Brain pericyte (primary cell): ENCODE results near the gene NKX2-3.

Experiments used
- DNase-seq: peaks from one replicate; pipeline ENCODE4 v3.0.0-alpha.2; 2012; ENCODE audit warnings: low read depth, low spot score

The NKX2-3 gene

GRCh38 chr10:99537989-99538917, 5.5 kb downstream of the NKX2-3 start:
- no peak for DNase-seq

GRCh38 chr10:99539120-99539519, 6.4 kb downstream of the NKX2-3 start:
- no peak for DNase-seq

DNA sequence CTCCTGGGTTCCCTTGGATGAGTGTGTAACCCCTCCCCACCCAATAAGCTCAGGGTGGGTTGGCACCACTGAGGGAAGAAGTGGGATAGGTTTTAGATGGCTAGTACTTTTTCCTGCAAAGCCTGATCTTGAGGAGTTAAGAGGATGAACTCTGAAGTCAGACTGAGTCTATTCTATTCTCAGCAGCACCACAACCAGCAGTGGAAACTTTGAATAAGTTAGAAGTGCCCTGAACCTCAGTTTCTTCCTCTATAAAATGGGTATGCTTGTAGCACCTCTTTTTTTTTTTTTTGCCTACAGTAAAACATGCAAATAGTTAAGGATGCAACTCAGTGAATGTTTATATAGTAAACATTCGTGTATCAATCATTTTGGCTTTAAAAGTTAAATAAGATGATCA, 7.1 kb downstream of the NKX2-3 start:
- DNase-seq = no peak

DNA sequence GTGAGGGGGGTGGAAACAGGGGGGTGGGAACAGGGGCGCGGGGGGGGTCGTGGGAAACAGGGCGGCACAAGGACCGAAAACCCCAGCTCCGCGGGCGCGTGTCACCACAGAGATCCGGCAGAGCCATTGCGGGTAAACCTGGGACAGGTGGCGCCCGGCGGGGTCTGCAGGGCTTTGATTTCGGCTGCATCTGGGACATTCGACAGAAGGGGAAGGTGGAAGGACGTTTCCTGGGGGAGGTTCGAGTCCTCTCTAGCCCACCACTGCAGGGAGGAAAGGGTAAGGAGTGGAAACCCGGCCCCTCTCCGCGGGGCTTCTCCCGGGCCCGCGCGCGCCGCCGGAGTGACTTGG, 7.5 kb downstream of the NKX2-3 start:
- DNase-seq = no peak

GRCh38 chr10:99540657-99541531, 8.2 kb downstream of the NKX2-3 start:
- DNase-seq = no peak

- no peak for DNase-seq
Observed at GRCh38 chr10:99544322-99544721, 11.6 kb downstream of the NKX2-3 start.

- no peak for DNase-seq
Observed at GRCh38 chr10:99548041-99548530, 15.3 kb downstream of the NKX2-3 start.

DNA sequence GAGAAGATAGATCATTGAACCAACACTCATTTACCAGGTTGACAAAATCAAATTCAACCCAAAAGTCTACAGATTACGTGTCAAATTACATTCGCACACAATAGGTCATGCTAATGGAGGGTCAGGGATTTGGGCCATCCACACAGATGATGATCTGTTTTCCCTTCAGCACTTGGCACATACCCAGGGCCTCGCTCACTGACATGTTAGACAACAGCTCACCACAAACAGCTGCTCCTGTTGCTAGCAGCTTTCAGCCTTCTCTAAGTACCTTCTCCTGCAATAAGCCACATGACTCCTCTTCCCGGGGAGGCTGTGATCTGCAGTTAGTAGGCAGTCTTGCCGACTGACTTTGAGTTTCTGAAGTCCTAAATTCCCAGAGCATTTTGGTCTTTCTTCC, 18.4 kb downstream of the NKX2-3 start:
- no peak for DNase-seq

DNA sequence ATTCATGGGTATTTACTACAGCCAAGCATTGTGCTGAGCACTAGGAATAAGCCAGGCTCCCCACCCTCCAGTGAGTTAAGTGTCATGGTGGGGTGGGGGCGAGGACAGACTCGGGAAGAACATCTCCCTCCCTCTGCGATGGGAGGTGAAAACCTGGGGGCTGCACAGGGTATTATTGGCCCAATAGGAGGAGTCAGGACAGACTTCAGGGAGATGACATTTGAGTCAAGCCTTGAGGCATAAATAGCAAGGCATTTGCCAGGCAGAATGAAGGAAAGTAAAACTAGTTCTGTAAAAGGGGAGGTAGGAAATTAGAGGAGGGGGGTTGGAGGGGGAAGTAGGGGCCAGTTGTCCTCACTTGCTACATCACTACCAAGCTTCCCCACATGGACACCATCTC, 18.9 kb downstream of the NKX2-3 start:
- DNase-seq = no peak

DNA sequence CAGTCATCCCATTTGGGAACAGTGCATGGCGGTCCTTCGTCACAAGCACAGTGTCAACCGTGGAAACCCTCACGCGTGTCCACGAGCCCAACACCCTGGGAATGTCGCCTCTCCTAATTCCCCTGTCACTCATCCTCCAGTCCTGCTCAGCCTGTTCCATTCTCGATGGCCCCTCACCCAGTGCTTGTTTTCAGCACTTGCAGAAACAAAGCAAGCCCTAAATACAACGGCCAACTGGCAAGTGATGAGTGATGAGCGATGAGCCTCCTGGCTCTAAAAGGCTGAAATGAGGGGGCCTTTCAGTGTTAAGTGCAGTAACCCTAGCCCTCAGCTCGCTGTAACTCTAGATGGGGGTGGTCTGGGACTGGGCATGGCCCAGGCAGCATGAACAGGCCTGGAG, 22.6 kb downstream of the NKX2-3 start:
- DNase-seq = no peak

- no peak for DNase-seq
Observed at GRCh38 chr10:99555825-99556523, 23.2 kb downstream of the NKX2-3 start.

DNA sequence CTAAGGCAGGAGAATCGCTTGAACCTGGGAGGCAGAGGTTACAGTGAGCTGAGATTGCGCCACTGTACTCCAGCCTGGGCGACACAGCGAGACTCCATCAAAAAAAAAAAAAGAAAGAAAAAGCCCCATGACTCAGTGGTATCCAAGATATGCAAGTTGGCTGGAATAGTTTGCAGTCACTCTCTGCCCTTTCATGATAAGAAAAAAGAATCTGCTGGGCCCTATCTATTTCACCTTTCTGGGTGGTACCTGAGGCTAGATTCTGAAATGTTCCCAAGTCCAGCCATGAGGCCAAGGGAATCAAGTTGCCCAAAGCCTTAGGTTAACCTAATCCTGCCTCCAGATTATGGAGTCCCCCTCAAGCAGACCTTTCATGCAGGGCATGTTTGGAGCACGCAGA, 24.3 kb downstream of the NKX2-3 start:
- DNase-seq = no peak

DNA sequence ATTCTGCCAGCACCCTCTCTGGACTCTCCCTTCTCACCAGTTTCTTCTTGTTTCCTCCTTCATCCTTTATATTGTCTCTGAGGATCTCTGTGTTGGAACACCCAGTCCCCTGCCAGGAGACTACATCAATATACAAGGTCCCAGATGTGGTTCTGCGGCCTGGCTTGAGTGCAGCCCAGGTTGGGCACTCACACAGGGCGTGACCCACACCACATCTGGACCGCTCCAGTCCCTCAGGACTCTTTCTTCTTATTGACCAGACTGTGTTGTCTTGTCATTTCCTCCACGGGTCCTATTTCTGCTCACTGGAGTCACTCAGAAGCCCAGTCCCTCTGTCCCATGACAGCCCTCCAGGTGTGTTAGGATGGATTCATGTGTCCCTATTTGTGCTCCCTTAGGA, 26.0 kb downstream of the NKX2-3 start:
- DNase-seq = no peak

DNA sequence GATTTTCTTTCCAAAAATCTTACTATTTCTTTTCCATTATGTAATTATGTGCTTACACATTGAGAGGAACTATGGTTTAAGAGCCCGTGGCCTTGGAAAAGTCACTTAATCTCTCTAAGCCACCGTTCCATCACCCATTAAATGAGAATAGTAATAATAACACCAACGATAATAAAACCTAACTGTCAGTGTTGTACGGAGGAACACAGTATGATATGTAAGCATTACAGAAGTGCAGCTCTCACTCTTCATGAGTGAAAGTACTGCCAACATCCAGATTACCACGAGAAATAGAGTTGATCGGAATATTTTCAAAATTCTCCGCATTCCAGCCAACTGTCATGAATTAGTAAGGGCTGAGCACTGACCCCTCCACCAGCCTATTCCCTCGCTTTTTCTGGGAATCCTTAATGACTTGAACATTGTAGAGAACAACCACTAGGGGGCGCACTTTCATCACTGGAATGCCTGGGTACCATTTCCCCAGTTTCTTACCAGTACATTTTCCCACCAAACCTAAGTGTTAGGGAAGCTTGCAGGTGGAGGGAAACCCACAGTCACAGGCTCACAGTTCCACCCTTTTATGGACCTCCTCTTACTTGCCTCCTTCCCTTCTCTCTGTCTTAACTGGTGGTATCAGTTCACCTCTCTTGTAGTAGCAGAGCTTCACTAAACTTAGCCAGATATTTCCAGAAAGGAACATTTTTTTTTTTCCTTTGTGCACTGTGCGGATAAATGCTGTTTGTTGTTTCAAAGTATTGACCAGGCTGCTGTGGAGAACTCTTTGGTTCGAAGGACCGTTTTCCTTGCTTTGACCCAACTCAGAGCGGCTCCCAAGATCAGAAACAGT, 27.8 kb downstream of the NKX2-3 start:
- DNase-seq = no peak

DNA sequence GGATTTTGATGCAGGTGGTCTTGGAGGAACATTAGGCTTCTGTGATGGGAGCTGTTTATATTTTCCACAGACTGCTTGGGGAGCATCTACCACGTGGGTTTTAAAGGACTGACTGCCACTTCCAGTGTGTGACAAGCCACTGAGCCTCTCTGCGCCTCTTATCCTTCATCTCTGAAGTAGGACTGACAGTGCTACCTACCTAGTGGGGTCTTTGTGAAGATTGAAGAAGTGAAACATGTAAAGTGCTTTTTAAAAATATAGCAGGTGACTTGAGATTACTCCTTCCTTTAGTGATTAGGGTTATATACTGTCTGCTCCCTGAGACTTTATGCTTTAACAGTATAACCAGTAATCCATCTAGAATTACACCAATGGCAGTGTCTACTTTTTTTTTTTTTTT, 29.9 kb downstream of the NKX2-3 start:
- no peak for DNase-seq

- DNase-seq = no peak
Observed at GRCh38 chr10:99564361-99564760, 31.6 kb downstream of the NKX2-3 start.

- DNase-seq = no peak
Observed at GRCh38 chr10:99565166-99565565, 32.4 kb downstream of the NKX2-3 start.

DNA sequence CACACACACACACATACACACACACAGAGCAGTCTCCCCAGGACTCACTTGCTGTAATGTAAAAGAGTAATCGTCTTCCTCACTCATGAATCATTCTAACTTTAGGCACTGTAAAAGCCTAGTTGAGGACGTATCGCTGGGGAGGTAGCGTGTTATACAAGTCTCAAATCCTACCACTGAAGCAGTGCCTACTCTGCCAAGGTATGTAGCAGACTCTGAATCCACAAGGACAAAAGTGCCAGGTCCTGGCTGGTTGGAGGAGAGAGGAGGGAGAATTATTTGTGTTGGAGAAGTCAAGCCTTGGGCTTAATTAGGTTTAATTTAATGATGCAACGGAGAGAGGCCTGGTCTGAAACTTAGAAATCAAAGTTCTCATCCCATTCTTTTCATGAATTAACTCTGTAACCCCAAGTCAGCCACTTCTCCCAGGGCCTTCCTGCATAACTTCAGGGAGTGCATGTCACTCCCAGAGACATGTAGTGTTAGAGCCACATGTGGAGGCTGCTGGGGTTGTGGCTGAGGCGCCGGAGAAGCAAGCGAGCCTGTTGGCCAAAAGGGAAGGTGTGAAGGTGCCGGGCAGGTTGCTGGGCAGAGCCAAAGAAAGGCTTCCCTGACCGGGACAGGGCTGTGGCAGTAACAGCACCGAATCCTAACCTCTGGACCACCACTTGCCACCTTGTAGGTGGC, 36.7 kb downstream of the NKX2-3 start:
- no peak for DNase-seq

GRCh38 chr10:99569961-99570360, 37.2 kb downstream of the NKX2-3 start:
- no peak for DNase-seq

- DNase-seq = no peak
Observed at GRCh38 chr10:99571816-99572215, 39.1 kb downstream of the NKX2-3 start.
